ENCODE measurements around the gene ROBO1.
"Not testable (repeated sequence)": the region's sequence is repeated elsewhere in the genome, so short reads cannot be mapped to it uniquely, and the experiment has no call there.

The ROBO1 gene

GRCh38 chr3:79366414-79366813 lies 401.4 kb downstream of the ROBO1 start:
- no peak for DNase-seq

GRCh38 chr3:79364784-79365183 lies 403.0 kb downstream of the ROBO1 start:
- no peak for DNase-seq

- no peak for DNase-seq
Measured at GRCh38 chr3:79362571-79363270, 405.1 kb downstream of the ROBO1 start.

DNA sequence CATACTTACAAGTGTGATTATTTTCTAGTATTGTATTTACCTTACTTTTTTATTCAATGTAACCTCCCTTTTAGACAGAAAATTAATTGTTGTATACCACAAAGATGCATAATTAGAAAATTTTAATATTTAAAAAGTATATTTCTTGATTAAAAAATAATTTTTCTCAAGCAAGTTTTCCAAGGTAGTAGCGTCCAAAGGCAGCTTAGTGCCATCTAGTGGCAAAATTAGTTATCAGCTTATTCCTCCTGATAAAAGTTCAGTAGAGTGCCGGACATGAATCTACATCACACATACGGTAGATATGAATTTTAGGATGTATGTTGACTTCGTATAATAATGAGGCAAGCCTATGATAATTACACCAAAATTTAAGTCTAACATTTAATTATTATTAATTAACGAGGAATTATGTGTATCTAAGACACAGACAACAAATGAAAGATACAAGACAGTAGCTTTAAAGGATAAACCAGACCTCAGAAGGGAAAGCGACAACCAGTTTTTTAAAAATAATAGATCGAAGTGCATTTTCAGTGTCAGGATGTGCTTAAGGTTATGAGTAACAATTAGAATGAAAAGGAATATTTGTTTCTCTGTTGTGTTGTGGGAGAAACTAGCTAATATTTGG lies 405.9 kb downstream of the ROBO1 start:
- no peak for DNase-seq

GRCh38 chr3:79358327-79358726 lies 409.5 kb downstream of the ROBO1 start:
- no peak for DNase-seq

- DNase-seq, result no peak
Measured at GRCh38 chr3:79354179-79354688, 413.6 kb downstream of the ROBO1 start.

DNA sequence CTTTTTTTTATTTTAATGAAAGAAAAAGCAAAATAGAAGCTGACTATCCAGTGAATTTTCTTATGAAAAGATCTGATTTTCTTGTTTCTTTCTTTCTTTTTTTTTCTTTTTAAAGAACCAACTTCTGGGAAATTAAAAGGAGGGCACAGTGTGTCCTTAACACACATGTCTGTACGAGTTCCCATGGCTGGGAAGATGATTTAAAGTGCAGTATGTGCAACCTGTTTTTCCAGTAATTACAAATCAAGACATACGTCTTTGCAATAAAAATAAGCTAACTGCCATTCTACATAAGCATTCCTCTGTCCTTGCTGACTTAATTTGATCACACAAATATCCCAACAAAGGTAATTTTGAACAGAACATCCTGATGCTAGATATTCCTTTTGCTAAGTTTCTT lies 416.1 kb downstream of the ROBO1 start:
- DNase-seq, result no peak

GRCh38 chr3:79344876-79345871 lies 422.6 kb downstream of the ROBO1 start:
- no peak for DNase-seq

- no peak for DNase-seq
Measured at GRCh38 chr3:79341961-79342360, 425.8 kb downstream of the ROBO1 start.

- DNase-seq, result no peak
Measured at GRCh38 chr3:79339846-79340245, 428.0 kb downstream of the ROBO1 start.

- no peak for DNase-seq
Measured at GRCh38 chr3:79337798-79338197, 430.0 kb downstream of the ROBO1 start.

DNA sequence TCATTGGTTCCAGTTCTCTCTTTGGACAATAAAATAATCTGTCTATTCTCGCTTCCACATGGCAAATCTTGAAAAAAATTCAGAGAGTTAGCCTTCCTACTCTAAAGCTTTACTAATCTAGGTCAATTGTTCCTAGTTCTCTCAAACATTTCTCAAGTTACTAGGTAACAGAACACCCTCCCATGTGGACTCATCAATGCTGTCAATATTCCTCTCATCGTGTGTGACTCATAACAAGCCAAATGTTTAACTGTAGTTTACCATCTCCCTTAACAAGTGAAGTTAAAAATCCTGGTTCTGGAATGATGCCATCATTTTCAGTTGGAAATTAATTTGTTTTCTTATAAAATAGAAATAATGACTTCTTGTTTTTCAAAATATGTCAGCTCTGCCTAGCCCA lies 438.6 kb downstream of the ROBO1 start:
- no peak for DNase-seq

DNA sequence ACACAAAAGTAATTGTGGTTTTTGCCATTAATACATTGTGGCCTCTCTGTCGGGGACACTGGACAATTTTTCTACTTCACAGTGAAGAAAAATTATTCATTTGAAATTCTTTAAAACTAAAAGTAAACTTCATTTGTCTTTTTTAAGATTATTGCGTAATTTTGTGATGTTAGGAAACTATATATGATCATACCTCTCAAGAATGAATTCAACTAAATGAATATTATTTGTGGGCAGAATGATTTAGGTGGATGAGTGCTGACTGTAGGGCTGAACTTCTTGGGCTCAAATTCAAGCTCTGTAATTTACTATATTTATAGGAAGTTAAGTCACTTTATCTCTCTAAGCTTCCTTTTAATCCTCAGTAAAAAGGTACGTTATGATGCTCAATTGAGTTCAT lies 441.2 kb downstream of the ROBO1 start:
- no peak for DNase-seq

DNA sequence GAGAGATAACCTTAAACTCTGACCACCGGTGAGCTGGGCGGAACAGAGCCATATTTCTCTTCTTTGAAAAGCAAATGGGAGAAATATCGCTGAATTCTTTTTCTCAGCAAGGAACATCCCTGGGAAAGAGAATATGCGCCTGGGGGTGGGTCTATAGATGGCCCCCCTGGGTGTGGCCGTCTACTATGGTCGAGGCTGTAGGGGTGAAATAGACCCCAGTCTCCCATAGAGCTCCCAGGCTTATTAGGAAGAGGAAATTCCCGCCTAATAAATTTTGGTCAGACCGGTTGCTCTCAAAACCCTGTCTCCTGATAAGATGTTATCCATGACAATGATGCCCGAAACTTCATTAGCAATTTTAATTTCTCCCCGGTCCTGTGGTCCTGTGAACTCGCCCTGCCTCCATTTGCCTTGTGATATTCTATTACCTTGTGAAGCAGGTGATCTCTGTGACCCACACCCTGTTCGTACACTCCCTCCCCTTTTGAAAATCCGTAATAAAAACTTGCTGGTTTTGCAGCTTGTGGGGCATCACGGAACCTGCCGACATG lies 441.9 kb downstream of the ROBO1 start:
- DNase-seq, result not testable (repeated sequence)

- no peak for DNase-seq
Measured at GRCh38 chr3:79317551-79318518, 450.0 kb downstream of the ROBO1 start.

DNA sequence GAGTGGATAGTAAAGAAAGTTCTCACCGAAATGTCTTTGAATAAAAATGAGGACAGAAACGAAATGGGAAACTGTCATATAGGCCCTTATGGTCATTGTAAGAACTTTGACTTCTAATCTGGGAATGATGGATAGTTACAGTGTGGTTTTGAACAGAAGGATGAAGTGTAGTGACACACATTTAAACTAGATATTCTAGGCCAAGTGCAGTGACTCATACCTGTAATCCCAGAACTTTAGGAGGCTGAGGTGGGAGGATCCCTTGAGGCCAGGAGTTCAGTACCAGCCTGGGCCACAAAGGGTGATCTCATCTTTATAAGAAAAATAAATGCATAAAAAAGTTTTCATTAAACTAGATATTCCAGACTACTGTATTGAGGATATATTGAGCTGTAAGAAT lies 452.8 kb downstream of the ROBO1 start:
- no peak for DNase-seq

GRCh38 chr3:79314544-79314943 lies 453.3 kb downstream of the ROBO1 start:
- DNase-seq, result no peak

GRCh38 chr3:79310016-79310415 lies 457.8 kb downstream of the ROBO1 start:
- no peak for DNase-seq

DNA sequence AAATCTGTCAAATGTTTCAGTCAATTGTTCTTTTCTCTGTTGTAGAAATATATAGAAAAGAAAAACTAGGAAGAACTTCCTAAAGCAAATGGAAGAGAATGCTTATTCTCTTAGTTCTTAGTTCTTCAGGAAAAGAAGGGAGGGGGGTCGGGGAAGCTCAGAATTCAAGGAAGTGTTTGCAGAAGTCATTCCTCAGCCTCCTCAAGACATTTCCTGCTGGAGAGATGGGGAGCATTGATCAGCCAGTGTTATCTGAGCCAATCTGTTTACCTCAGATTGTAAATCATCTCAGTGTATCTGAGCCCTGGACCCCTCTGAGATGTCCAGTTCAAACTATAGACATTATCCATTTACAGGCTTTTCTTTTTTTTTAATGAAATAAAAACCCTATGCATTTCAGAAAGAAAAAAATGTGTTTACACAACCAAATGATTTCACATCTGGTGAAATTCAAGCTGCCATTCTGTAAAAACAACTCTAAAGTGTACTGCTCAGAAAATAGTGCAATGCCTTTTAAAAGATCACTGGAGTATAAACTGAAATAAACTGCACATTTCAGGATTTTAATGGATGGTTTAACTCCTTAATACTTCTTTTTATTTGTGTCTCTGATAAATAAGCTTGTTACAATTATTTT lies 460.7 kb downstream of the ROBO1 start:
- no peak for DNase-seq

- DNase-seq, result not testable (repeated sequence)
Measured at GRCh38 chr3:79299949-79300635, 467.7 kb downstream of the ROBO1 start.
